AG09319 (cell line): Measurements from ENCODE around the gene NPHP1.
"Not testable (repeated sequence)": the region's sequence is repeated elsewhere in the genome, so short reads cannot be mapped to it uniquely, and the experiment has no call there.

ENCODE experiments used
- DNase-seq: peaks from one replicate; pipeline ENCODE4 v3.0.0-alpha.2; 2010; ENCODE audit warnings: low read depth; ENCODE audit errors: extremely low read depth
- TF ChIP-seq, protein P1 (sequence below): IDR thresholded peaks from 2 replicates; pipeline ENCODE4 v1.5.1; 2011; ENCODE audit warnings: low read depth, mild to moderate bottlenecking, inconsistent platforms, low read length, moderate library complexity

NPHP1 gene

GRCh38 chr2:110198016-110198415, 6.8 kb downstream of the NPHP1 start:
- DNase-seq, result no peak
- TF ChIP-seq, protein P1, sequence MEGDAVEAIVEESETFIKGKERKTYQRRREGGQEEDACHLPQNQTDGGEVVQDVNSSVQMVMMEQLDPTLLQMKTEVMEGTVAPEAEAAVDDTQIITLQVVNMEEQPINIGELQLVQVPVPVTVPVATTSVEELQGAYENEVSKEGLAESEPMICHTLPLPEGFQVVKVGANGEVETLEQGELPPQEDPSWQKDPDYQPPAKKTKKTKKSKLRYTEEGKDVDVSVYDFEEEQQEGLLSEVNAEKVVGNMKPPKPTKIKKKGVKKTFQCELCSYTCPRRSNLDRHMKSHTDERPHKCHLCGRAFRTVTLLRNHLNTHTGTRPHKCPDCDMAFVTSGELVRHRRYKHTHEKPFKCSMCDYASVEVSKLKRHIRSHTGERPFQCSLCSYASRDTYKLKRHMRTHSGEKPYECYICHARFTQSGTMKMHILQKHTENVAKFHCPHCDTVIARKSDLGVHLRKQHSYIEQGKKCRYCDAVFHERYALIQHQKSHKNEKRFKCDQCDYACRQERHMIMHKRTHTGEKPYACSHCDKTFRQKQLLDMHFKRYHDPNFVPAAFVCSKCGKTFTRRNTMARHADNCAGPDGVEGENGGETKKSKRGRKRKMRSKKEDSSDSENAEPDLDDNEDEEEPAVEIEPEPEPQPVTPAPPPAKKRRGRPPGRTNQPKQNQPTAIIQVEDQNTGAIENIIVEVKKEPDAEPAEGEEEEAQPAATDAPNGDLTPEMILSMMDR, result no peak

DNA sequence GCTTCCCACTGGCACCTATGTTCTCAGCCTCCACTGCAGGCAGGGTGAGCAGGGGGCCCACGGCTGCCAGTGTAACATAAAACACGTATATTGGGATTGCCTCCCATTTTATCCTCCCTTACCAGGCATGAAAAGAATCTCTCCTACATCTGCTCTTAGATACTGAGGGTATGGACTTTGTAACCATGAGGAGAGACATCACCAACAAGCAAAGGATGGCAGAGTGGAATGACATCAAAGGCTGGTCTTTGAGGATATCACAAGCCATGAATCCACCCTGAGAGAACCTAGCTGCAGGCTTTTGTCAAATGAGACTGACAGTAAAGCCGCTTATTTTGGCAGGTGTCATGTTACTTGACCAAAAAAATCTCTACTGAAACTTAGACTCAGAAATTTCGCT, 7.4 kb downstream of the NPHP1 start:
- no peak for DNase-seq
- TF ChIP-seq, protein P1, result no peak

- not testable (repeated sequence) for DNase-seq
Measured at GRCh38 chr2:110190169-110190568, 14.6 kb downstream of the NPHP1 start.

DNA sequence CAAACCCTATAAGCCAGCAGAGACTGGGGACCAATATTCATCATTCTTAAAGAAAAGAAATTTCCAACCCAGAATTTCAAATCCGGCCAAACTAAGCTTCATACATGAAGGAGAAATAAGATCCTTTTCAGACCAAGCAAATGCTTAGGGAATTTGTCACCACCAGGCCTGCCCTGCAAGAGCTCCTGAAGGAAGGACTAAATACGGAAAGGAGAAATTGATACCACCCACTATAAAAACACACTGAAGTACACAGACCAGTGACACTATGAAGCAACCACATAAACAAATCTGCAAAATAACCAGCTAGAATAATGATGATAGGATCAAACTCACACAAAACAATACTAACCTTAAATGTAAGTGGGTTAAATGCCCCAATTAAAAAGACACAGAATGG, 22.4 kb downstream of the NPHP1 start:
- TF ChIP-seq, protein P1, result no peak
- no peak for DNase-seq

DNA sequence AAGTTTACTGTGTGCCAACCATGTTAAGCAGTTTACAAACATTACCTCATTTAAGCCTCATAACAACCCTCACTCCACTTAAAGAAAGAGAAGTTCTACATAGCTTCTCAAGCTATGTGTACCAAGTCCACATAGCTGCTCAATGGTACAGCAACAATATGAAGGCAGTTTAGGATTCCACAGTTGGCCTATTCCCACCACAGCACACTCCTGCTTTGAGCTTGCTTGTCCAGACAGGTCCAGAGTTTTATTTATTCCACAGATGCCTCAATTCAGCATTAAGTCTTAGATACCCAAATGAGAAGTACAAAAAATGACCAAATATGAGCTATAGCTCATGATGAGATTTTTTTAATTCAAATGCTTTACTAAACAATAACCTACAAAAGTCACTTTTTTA, 24.8 kb downstream of the NPHP1 start:
- DNase-seq, result no peak
- TF ChIP-seq, protein P1, result no peak

DNA sequence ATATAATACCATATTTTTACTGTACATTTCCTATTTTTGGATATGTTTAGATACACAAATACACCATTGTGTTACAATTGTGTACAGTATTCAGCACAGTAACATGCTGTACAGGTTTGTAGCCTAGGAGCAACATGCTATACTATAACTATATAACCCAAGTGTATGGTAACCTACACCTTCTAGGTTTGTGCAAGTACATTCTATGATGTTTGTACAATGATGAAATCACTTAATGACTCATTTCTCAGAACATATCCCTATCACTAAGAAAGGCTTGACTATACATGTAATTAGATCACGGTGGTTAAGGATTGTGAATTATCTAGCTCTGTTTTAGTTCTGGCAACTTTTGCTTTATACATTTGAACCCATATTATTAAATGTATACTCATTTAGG, 31.3 kb downstream of the NPHP1 start:
- no peak for DNase-seq
- TF ChIP-seq, protein P1, result no peak

DNA sequence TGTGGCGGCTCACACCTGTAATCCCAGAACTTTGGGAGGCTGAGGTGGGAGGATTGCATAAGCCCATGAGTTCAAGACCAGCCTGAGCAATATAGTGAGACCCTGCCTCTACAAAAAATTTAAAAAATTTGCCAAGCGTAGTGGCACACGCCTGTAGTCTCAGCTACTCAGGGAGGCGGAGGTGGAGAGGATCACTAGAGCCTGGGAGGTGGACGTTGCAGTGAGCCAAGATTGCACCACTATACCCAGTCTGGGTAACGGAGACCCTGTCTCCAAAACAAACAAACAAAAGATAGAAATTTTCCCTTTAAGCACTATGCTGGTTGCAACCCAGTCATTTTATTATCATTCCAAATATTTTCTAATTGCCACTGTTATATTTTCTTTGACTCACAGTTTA, 32.3 kb downstream of the NPHP1 start:
- no peak for DNase-seq
- TF ChIP-seq, protein P1, result no peak

DNA sequence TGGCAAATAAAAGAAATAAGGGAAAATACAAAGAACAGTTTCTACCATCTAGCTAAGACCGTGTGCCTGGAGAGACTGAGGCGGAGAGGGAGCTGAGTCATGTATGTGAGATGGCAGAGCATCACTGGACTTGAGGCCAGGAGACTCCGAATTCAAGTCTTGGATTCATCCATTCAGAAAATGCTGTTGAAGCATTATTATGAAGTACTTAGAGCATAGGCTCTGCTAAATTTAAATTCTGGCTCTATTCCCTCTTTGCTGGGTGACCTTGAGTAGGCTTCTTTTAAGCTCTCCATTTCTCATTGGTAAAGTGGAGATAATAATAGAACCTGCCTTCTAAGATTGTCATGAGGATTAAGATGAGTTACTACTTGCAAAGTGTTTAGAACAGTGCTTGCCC, 34.7 kb downstream of the NPHP1 start:
- no peak for DNase-seq
- TF ChIP-seq, protein P1, result no peak
